Liver (tissue), 9 donors: ENCODE data around the gene LATS2. TPM values are rescaled to one million over a fixed set of nuclear protein-coding genes. Genes with fewer than 3 reads are reported as not detected.

ENCODE experiments used
- DNase-seq: peaks from one replicate; pipeline ENCODE4 v3.0.0-alpha.2; 2017; ENCODE audit warnings: low spot score
- H3K27ac ChIP-seq, 2 donors: one replicate each; pipeline ENCODE4 v1.7.0; 2013; ENCODE audit warnings: inconsistent platforms in 2 of 2, low read length in 2 of 2, control low read depth in 1 of 2, low read depth in 1 of 2, mild to moderate bottlenecking in 1 of 2
- H3K27me3 ChIP-seq, 4 donors: one replicate each; pipeline versions ENCODE4 v1.6.1 to v1.7.0; 2013; ENCODE audit warnings: low read length in 3 of 4, inconsistent platforms in 1 of 4, mild to moderate bottlenecking in 1 of 4, moderate library complexity in 1 of 4; ENCODE audit not compliant: control insufficient read depth in 4 of 4, insufficient read depth in 4 of 4
- H3K36me3 ChIP-seq, 4 donors: one replicate each; pipeline versions ENCODE4 v1.6.1 to v1.7.0; 2013; ENCODE audit warnings: low read length in 3 of 4, mild to moderate bottlenecking in 3 of 4, low read depth in 1 of 4, moderate library complexity in 1 of 4; ENCODE audit not compliant: control insufficient read depth in 4 of 4, insufficient read depth in 3 of 4
- H3K4me1 ChIP-seq, 4 donors: one replicate each; pipeline versions ENCODE4 v1.6.1 to v1.7.0; 2013; ENCODE audit warnings: low read length in 3 of 4, mild to moderate bottlenecking in 3 of 4, moderate library complexity in 1 of 4; ENCODE audit not compliant: control insufficient read depth in 4 of 4, insufficient read depth in 4 of 4
- H3K4me3 ChIP-seq, 3 donors: one replicate each; pipeline versions ENCODE4 v1.6.1 to v1.7.0; 2013; ENCODE audit warnings: low read length in 3 of 3, control low read depth in 1 of 3, low read depth in 1 of 3, mild to moderate bottlenecking in 1 of 3
- H3K9ac ChIP-seq, 2 donors: one replicate each; pipeline ENCODE4 v1.7.0; 2013; ENCODE audit warnings: low read length in 2 of 2, mild to moderate bottlenecking in 2 of 2, moderate library complexity in 2 of 2, control low read depth in 1 of 2, low read depth in 1 of 2
- H3K9me3 ChIP-seq, 4 donors: one replicate each; pipeline versions ENCODE4 v1.6.1 to v1.7.0; 2013; ENCODE audit warnings: low read length in 3 of 4; ENCODE audit not compliant: control insufficient read depth in 4 of 4
- ATF3 ChIP-seq: IDR thresholded peaks from 2 replicates; pipeline ENCODE4 v1.6.1; 2016; ENCODE audit warnings: antibody characterized with exemption
- EGR1 ChIP-seq, 2 donors: IDR thresholded peaks; 2 replicates each; pipeline ENCODE4 v1.6.1; 2016 to 2018; ENCODE audit warnings: antibody characterized with exemption in 2 of 2, low read depth in 2 of 2
- FOXA1 ChIP-seq: IDR thresholded peaks from 2 replicates; pipeline ENCODE4 v1.6.1; 2016; ENCODE audit warnings: antibody characterized with exemption
- FOXA2 ChIP-seq: IDR thresholded peaks from 2 replicates; pipeline ENCODE4 v1.6.1; 2016; ENCODE audit warnings: antibody characterized with exemption
- GABPA ChIP-seq, 2 donors: IDR thresholded peaks in 1 of 2; conservative IDR thresholded peaks in 1 of 2; 2 replicates each; pipeline ENCODE4 v1.6.1; 2016; ENCODE audit warnings: antibody characterized with exemption in 2 of 2, mild to moderate bottlenecking in 1 of 2, moderate library complexity in 1 of 2
- HNF4A ChIP-seq, 2 donors: conservative IDR thresholded peaks; 2 replicates each; pipeline ENCODE4 v1.6.1; 2016; ENCODE audit warnings: antibody characterized with exemption in 2 of 2, mild to moderate bottlenecking in 2 of 2
- JUND ChIP-seq, 2 donors: IDR thresholded peaks; 2 replicates each; pipeline ENCODE4 v1.6.1; 2016; ENCODE audit warnings: antibody characterized with exemption in 2 of 2
- NR2F2 ChIP-seq: IDR thresholded peaks from 2 replicates; pipeline ENCODE4 v1.6.1; 2016; ENCODE audit warnings: antibody characterized with exemption
- RAD21 ChIP-seq, 2 donors: IDR thresholded peaks; 2 replicates each; pipeline ENCODE4 v1.6.1; 2016; ENCODE audit warnings: antibody characterized with exemption in 2 of 2, mild to moderate bottlenecking in 2 of 2
- RXRA ChIP-seq, 2 donors: IDR thresholded peaks; 2 replicates each; pipeline ENCODE4 v1.6.1; 2017 to 2018; ENCODE audit warnings: antibody characterized with exemption in 2 of 2, mild to moderate bottlenecking in 1 of 2
- TAF1 ChIP-seq: conservative IDR thresholded peaks from 2 replicates; pipeline ENCODE4 v1.6.1; 2016; ENCODE audit warnings: antibody characterized with exemption, mild to moderate bottlenecking
- YY1 ChIP-seq: IDR thresholded peaks from 2 replicates; pipeline ENCODE4 v1.6.1; 2016; ENCODE audit warnings: antibody characterized with exemption, mild to moderate bottlenecking
- WGBS: extraction: QIAGEN DNeasy Blood & Tissue Kit; methylation state at CpG from one replicate; pipeline ENCODE4 v1.1.7; 2013; 5-methylcytosine and 5-hydroxymethylcytosine counted together
- polyA plus RNA-seq, 2 donors: library from polyadenylated mRNA; stranded (reverse) in 1 of 2; unstranded in 1 of 2; fragments of 200-250 nt in 1 of 2; fragments of >200 nt in 1 of 2; fragmentation: Nextera tagmentation in 1 of 2; extraction: Ambion mirVana in 1 of 2; gene quantifications; one replicate each; pipeline versions ENCODE4 v1.2.1 to v1.2.3, GENCODE V29; 2013 to 2015
- total RNA-seq, 2 donors: library from RNA; depleted of rRNA; stranded (reverse); fragments of >200 nt; gene quantifications; one replicate each; pipeline ENCODE4 v1.2.3, GENCODE V29; 2014
- TF ChIP-seq, protein P1 (sequence below): IDR thresholded peaks from 2 replicates; pipeline ENCODE4 v1.6.1; 2016; ENCODE audit warnings: antibody characterized with exemption, mild to moderate bottlenecking
- TF ChIP-seq, protein P2 (sequence below): IDR thresholded peaks from 2 replicates; pipeline ENCODE4 v1.6.1; 2016; ENCODE audit warnings: antibody characterized with exemption
- donor health status: healthy.
- donor health status: healthy.
- donor health status: healthy.
- donor health status: healthy.
- donor health status: healthy.

Gene LATS2
- total and polyA plus RNA-seq, 4 donors = 1.6 to 7.0 (median 4.4) TPM

DNA sequence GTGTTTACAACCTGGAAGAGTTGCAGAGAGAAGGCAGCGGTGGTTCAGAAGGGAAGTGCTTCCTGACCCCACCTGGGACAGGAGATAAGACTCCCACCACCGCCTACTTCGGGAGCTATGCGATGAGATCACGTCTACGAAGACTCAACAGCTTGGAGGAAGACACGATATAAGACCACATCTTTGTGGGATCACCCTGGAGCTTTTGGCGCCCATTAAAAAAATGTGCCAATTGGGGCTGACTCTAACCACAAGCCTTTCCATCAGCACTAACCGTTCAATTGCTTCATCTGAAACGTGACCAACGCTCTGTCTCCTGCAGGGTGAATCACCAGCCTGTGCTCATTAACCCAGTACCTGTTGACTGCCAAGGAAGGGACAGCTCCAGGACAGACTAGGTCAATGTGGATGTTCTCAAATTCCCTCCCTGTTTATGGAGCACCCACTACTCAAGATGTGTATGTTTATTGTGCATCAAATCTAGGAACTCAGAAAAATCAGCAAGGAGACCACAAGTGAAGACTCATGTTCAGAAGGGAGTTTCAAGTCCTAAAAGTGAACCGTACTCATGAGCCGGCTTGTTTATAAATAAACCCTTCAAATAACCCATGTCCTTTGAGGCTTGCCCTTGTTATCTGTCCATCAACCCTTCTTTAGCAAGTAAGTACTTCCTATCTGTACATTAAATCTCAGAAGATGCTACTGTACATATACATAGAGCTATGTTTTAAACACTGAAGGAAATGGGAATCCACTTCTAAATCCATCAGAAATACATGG, 67.5 kb downstream of the LATS2 start:
- H3K9me3 ChIP-seq = no peaks in the 10 kb centered on the region
- no peaks in the 10 kb centered on the region for H3K27me3 ChIP-seq
- DNase-seq = no peak
- no peak overlapping the region for H3K4me3 ChIP-seq
- WGBS = 85% methylated on average over 13 of the region's 13 CpGs
- TF ChIP-seq NR2F2 = no peak
- TF ChIP-seq ATF3 = no peak
- TF ChIP-seq YY1 = no peak
- TF ChIP-seq EGR1 (IDR thresholded peaks at IDR 0.05; ENCODE audit: low read depth in 2 of 2) = no peak
- TF ChIP-seq TAF1 = no peak
- TF ChIP-seq, protein P1, sequence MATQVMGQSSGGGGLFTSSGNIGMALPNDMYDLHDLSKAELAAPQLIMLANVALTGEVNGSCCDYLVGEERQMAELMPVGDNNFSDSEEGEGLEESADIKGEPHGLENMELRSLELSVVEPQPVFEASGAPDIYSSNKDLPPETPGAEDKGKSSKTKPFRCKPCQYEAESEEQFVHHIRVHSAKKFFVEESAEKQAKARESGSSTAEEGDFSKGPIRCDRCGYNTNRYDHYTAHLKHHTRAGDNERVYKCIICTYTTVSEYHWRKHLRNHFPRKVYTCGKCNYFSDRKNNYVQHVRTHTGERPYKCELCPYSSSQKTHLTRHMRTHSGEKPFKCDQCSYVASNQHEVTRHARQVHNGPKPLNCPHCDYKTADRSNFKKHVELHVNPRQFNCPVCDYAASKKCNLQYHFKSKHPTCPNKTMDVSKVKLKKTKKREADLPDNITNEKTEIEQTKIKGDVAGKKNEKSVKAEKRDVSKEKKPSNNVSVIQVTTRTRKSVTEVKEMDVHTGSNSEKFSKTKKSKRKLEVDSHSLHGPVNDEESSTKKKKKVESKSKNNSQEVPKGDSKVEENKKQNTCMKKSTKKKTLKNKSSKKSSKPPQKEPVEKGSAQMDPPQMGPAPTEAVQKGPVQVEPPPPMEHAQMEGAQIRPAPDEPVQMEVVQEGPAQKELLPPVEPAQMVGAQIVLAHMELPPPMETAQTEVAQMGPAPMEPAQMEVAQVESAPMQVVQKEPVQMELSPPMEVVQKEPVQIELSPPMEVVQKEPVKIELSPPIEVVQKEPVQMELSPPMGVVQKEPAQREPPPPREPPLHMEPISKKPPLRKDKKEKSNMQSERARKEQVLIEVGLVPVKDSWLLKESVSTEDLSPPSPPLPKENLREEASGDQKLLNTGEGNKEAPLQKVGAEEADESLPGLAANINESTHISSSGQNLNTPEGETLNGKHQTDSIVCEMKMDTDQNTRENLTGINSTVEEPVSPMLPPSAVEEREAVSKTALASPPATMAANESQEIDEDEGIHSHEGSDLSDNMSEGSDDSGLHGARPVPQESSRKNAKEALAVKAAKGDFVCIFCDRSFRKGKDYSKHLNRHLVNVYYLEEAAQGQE = no peak
- TF ChIP-seq RXRA (IDR thresholded peaks at IDR 0.05) = no peak
- TF ChIP-seq FOXA2 = no peak
- TF ChIP-seq RAD21 (IDR thresholded peaks at IDR 0.05) = no peak
- no peak overlapping the region for H3K9ac ChIP-seq
- H3K27ac ChIP-seq = no peak overlapping the region
- peaks cover 0 to 3% (median 0%) of the 10 kb centered on the region in 4 donors for H3K4me1 ChIP-seq
- peaks cover 3 to 23% (median 10%) of the 10 kb centered on the region in 4 donors for H3K36me3 ChIP-seq

DNA sequence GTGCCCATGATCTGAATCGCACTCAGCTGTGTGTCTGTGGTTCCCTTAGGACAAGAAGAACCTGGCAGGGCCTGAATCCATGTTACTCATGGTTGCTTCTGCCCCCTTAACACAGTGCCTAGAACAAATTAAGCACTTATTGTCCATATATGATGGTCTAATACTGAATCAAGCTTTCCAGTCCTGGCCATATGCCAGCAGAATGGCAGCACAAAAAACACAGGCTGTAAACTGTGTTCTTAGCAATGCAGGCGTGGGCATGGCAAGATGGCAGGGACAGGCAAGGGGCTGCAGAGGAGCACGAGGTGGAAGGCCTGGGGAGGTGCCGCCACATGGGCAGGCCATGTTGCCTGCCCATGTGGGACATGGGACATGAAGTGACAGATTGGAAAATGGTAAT, 68.2 kb downstream of the LATS2 start:
- H3K9me3 ChIP-seq = no peaks in the 10 kb centered on the region
- H3K9ac ChIP-seq = no peak overlapping the region
- H3K27me3 ChIP-seq = no peaks in the 10 kb centered on the region
- TF ChIP-seq, protein P2, sequence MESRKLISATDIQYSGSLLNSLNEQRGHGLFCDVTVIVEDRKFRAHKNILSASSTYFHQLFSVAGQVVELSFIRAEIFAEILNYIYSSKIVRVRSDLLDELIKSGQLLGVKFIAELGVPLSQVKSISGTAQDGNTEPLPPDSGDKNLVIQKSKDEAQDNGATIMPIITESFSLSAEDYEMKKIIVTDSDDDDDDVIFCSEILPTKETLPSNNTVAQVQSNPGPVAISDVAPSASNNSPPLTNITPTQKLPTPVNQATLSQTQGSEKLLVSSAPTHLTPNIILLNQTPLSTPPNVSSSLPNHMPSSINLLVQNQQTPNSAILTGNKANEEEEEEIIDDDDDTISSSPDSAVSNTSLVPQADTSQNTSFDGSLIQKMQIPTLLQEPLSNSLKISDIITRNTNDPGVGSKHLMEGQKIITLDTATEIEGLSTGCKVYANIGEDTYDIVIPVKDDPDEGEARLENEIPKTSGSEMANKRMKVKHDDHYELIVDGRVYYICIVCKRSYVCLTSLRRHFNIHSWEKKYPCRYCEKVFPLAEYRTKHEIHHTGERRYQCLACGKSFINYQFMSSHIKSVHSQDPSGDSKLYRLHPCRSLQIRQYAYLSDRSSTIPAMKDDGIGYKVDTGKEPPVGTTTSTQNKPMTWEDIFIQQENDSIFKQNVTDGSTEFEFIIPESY = no peak
- TF ChIP-seq RAD21 (IDR thresholded peaks at IDR 0.05) (no peak), HNF4A (conservative IDR thresholded peaks at IDR 0.05) (no peak), JUND (IDR thresholded peaks at IDR 0.05) (no peak), YY1 (no peak), FOXA1 (no peak), GABPA (IDR thresholded peaks at IDR 0.05 in 1 of 2, conservative IDR thresholded peaks at IDR 0.05 in 1 of 2) (no peak)
- TF ChIP-seq, protein P1 = no peak
- H3K4me1 ChIP-seq = peaks cover 0 to 3% (median 0%) of the 10 kb centered on the region in 4 donors
- DNase-seq = no peak
- H3K36me3 ChIP-seq = peaks cover 10 to 28% (median 11%) of the 10 kb centered on the region in 4 donors
- H3K4me3 ChIP-seq = no peak overlapping the region
- H3K27ac ChIP-seq = no peak overlapping the region
- WGBS = 97% methylated on average over 4 of the region's 4 CpGs
